Occipital lobe (tissue), 2 donors: Measurements from ENCODE around the gene DALRD3. TPM values are rescaled to one million over a fixed set of nuclear protein-coding genes. Genes with fewer than 3 reads are reported as not detected.

Source experiments
- DNase-seq: peaks from one replicate; lab custom pipeline; 2025; lab: John Stamatoyannopoulos, UW
- total RNA-seq: library from RNA; depleted of rRNA; stranded (reverse); fragments of >200 nt; gene quantifications from one replicate; pipeline ENCODE4 v1.2.3, GENCODE V29; 2014

Gene DALRD3
- 47.4 TPM for total RNA-seq

- DNase-seq, result peak; percentile 63
These were observed at the start of gene DALRD3 for GRCh38 chr3:49017971-49018706. Gene DALRD3, minus strand, starts transcription at chr3:49018580. Its CDS starts 16 bp downstream, at chr3:49018564.

- DNase-seq, result no peak
These were observed 39.6 kb upstream of the DALRD3 start for GRCh38 chr3:49058011-49058410.

- no peak for DNase-seq
These were observed 38.9 kb upstream of the DALRD3 start for GRCh38 chr3:49057268-49057667.

GRCh38 chr3:49054344-49054862 lies 36.0 kb upstream of the DALRD3 start:
- DNase-seq, result no peak

- DNase-seq, result no peak
These were observed 35.2 kb upstream of the DALRD3 start for GRCh38 chr3:49053543-49053942.

GRCh38 chr3:49035281-49035680 lies 16.9 kb upstream of the DALRD3 start:
- no peak for DNase-seq

- no peak for DNase-seq
These were observed 16.3 kb upstream of the DALRD3 start for GRCh38 chr3:49034650-49035049.

GRCh38 chr3:49032646-49033304 lies 14.4 kb upstream of the DALRD3 start:
- no peak for DNase-seq

GRCh38 chr3:49030321-49030720 lies 11.9 kb upstream of the DALRD3 start:
- no peak for DNase-seq

GRCh38 chr3:49029563-49029884 lies 11.1 kb upstream of the DALRD3 start:
- no peak for DNase-seq

GRCh38 chr3:49028673-49029562 lies 10.5 kb upstream of the DALRD3 start, which contains the start of gene IMPDH2:
Gene IMPDH2, minus strand, starts transcription at chr3:49029398. Its CDS starts 48 bp downstream, at chr3:49029350.
- peak; percentile 89 for DNase-seq

- no peak for DNase-seq
These were observed 9.9 kb upstream of the DALRD3 start for GRCh38 chr3:49028298-49028672.

- DNase-seq, result no peak
These were observed 9.3 kb upstream of the DALRD3 start for GRCh38 chr3:49027634-49028033.

GRCh38 chr3:49026536-49026935 lies 8.2 kb upstream of the DALRD3 start:
- no peak for DNase-seq

- no peak for DNase-seq
These were observed 7.6 kb upstream of the DALRD3 start for GRCh38 chr3:49025793-49026520.

- DNase-seq, result no peak
These were observed 6.8 kb upstream of the DALRD3 start for GRCh38 chr3:49025005-49025792.

- no peak for DNase-seq
These were observed 6.1 kb upstream of the DALRD3 start for GRCh38 chr3:49024449-49024848.

- no peak for DNase-seq
These were observed 5.4 kb upstream of the DALRD3 start for GRCh38 chr3:49023775-49024174.

- DNase-seq, result no peak
These were observed 4.3 kb upstream of the DALRD3 start for GRCh38 chr3:49022688-49023171.
